ENCODE measurements around the gene PLCD3. TPM values are rescaled to one million over a fixed set of nuclear protein-coding genes. Genes with fewer than 3 reads are reported as not detected.
A peak's percentile ranks its signal among the peaks of the same experiment; 100 is the strongest.

PLCD3 gene
- total and polyA plus RNA-seq, 2 of the 13 experiments (the other 11 are each of a cell fraction or from before 2014, with no cell fraction given) = 11.3 to 39.1 TPM

GRCh38 chr17:45149037-45149668 lies 16.8 kb upstream of the PLCD3 start (continued):
- peak; percentile 80 for TF ChIP-seq IKZF5 (CRISPR knock-in tag; IDR thresholded peaks at IDR 0.05)
- TF ChIP-seq CREBL2 (CRISPR knock-in tag; IDR thresholded peaks at IDR 0.05; ENCODE audit: borderline replicate concordance) = no peak
- TF ChIP-seq ZBTB34 (CRISPR knock-in tag; IDR thresholded peaks at IDR 0.05) = peak; percentile 14; the same call in 1 of the 2 replicates
- TF ChIP-seq NFAT5 (CRISPR knock-in tag; IDR thresholded peaks at IDR 0.05) = 0 out of 2 replicates have a peak, but pooled peaks have one; percentile 10
- TF ChIP-seq ARHGAP35 (CRISPR knock-in tag; IDR thresholded peaks at IDR 0.05; ENCODE audit: borderline replicate concordance) = no peak; the same call in 1 of the 2 replicates
- 0 out of 2 replicates have a peak, but pooled peaks have one; percentile 8 for TF ChIP-seq NFIC (IDR thresholded peaks at IDR 0.05; ENCODE audit: low read length)
- peak; percentile 94 for TF ChIP-seq RAD21 (CRISPR knock-in tag; IDR thresholded peaks at IDR 0.05)
- TF ChIP-seq MTA1 (CRISPR knock-in tag; IDR thresholded peaks at IDR 0.05; ENCODE audit: borderline replicate concordance) = no peak; the same call in 1 of the 2 replicates
- peak; percentile 63; the same call in 1 of the 2 replicates for TF ChIP-seq RARA (CRISPR knock-in tag; IDR thresholded peaks at IDR 0.05)
- TF ChIP-seq THAP11 (CRISPR knock-in tag; IDR thresholded peaks at IDR 0.05) = peak; percentile 75
- TF ChIP-seq KDM1A (CRISPR knock-in tag; IDR thresholded peaks at IDR 0.05) = 0 out of 2 replicates have a peak, but pooled peaks have one; percentile 24
- TF ChIP-seq CAMTA2 (CRISPR knock-in tag; IDR thresholded peaks at IDR 0.05; ENCODE audit: borderline replicate concordance) = peak; percentile 80; the same call in 1 of the 2 replicates
- TF ChIP-seq ZSCAN30 (CRISPR knock-in tag; IDR thresholded peaks at IDR 0.05) = no peak
- peak; percentile 4; the same call in 1 of the 2 replicates for TF ChIP-seq TRAFD1 (CRISPR knock-in tag; IDR thresholded peaks at IDR 0.05; ENCODE audit: borderline replicate concordance)
- TF ChIP-seq ZNF720 (CRISPR knock-in tag; IDR thresholded peaks at IDR 0.05) = 0 out of 2 replicates have a peak, but pooled peaks have one; percentile 72
- TF ChIP-seq SIX1 (CRISPR knock-in tag; IDR thresholded peaks at IDR 0.05; ENCODE audit: borderline replicate concordance) = peak; percentile 36; the same call in 1 of the 2 replicates
- TF ChIP-seq ZSCAN5A (CRISPR knock-in tag; IDR thresholded peaks at IDR 0.05; ENCODE audit: borderline replicate concordance) = 0 out of 2 replicates have a peak, but pooled peaks have one; percentile 22
